ENCODE measurements around the gene SH3BP5.

SH3BP5 gene

GRCh38 chr3:15347063-15347736 lies 14.8 kb upstream of the SH3BP5 start:
- no peak for DNase-seq

- DNase-seq: no peak
Measured at GRCh38 chr3:15346516-15346915, 14.1 kb upstream of the SH3BP5 start.

GRCh38 chr3:15345608-15346137 lies 13.3 kb upstream of the SH3BP5 start:
- DNase-seq: no peak

DNA sequence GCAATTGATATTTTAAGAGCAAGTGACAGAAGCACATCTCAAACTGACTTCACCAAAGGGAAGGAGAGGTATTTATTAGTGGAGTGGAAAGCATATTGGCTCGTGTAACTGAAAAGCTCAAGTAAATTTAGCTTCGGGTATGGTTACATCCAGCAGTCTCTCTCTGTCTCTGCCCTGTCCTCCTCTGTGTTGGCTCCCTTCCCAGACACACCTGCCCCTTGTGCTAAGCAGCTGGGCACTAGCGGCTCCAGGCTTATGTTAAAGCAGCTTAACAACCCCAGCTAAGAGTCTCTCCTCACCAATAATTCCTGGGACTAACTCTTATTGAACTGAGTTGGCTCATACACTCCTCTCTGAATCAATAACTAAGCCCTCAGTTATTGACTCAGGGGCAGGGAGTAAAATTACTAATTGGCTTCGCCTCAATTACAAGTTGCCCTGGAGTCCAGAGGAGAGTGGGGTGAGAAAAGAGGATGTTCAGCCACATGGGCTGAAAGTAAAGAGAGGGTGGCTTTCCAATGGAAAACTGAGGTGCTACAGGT lies 12.8 kb upstream of the SH3BP5 start:
- no peak for DNase-seq

DNA sequence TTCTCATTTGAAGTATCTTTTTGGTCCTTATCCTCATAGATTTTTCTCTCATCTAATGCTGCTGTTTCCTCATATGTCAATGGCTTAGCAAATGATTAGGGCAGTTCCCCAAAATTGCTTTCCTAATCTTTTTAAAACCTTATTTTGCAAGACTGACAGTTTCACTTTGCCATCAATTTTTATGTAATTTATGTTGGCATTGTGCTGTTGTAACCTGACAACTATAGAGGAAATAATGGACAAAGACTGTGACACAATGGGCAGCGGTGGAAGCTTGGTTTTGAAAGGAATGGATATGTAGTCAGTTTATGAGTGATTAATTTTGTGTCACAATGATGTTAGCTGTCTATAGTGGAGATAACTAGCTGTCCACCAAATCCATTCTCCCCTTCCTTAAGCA lies 10.6 kb upstream of the SH3BP5 start:
- DNase-seq: no peak

GRCh38 chr3:15342246-15342645 lies 9.9 kb upstream of the SH3BP5 start:
- no peak for DNase-seq

GRCh38 chr3:15341030-15341726 lies 8.8 kb upstream of the SH3BP5 start:
- DNase-seq: no peak

DNA sequence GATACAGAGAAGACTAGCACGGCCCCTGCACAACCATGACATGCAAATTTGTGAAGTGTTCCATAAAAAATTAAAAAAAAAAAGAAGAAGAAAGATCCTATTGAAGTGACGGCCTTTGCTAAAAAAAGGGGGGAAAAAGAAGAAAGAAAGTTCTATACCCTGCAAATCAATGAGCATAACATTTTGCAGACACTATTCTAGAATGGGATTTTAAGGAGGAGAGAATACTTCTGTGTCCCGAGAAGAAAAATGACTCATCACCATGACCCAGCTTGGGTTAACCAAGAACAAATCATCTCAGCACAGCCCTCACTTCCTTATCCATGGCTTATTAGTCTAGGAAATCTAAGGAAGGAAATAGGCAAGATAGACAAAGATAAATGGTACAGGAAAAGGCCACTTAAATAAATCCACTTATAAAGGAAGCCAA lies 7.4 kb upstream of the SH3BP5 start:
- DNase-seq: no peak

DNA sequence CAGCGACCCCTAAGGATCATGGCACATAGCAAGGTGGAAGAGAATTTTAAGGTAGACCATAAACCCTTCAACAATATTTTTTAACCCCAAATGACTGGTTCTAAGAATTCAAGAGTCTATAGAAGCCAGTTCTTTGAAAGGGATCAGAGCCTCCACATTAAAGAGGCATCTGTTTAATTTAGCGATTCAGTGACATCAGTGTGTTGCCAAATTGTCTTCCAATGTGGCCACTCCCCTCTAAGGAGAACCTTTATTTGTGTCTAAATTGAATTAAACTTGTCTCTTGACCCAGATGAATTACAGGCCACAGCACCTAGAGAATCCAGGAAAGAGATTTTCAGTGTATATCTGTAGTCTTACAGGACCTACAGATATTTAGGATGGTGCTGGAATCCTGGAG lies 6.6 kb upstream of the SH3BP5 start:
- DNase-seq: no peak

GRCh38 chr3:15337963-15338362 lies 5.6 kb upstream of the SH3BP5 start:
- DNase-seq: no peak

DNA sequence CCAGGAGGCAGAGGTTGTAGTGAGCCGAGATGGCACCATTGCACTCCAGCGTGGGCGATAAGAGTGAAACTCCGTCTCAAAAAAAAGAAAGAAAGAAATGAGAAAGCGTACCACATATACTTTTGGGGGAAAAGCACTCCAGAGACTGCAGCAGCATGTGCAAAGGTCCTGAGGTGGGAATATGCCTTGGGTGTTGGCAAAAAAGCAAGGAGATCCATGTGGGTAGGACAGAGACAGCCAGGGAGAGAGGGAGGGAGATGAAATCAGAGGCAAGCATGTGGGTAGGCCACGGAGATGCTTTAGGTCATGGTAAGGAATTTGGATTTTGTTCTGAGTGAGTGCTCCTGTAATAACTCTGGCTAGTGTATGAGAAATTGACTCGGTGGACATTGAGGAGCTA lies 3.7 kb upstream of the SH3BP5 start:
- no peak for DNase-seq

DNA sequence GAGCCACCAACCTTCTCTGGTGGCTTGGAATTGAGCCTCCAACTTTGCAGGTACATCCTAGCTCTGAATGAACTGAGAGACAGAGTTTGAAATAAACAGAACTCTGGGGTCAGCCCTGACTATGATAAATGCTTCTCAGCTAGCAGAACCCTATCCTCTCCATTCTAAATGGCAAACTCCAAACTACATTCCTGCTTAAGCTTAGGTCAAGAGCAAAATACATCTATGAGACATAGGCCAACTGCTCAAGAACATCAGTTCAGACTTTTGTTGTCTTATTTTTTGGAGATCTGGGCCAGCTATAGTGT lies 1.5 kb upstream of the SH3BP5 start:
- DNase-seq: no peak

DNA sequence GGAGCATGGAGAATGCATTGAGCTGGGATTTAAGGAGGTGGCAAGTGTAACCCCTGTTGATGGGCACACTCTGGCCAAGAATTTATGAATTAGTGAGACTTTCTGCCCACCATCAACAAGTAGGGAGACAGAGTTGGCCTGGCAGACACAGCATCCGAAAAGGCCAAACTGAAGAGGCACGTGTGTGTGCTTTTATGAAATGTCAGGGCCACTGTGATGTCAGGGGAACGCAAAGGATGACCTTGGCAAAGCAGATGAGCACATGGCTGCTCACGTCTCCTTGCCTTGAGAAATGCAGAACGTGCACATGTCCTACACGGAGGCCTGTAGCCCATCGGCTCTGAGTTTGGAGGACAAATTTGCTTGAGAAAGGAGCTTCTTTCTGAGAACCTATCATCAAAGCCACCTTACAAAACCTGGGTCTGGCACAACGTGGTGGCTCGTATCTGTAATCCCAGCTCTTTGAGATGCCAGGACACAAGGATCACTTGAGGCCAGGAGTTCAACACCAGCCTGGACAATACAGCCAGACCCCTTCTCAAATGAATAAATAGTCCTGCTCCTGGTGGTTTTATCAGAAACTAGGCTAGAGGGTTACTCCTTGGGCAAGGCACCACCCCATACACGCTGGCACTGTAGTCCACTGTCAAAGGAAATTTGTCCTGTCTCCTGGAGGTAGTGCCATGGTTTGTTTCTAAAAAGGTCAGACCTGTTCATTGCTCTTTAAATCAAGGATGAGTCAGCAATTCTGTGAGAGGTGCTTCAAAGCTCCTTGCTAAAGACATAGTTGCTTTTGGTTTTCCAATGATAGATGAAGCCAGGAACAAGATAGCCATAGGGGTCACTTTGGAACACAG lies 941 bp upstream of the SH3BP5 start:
- no peak for DNase-seq

DNA sequence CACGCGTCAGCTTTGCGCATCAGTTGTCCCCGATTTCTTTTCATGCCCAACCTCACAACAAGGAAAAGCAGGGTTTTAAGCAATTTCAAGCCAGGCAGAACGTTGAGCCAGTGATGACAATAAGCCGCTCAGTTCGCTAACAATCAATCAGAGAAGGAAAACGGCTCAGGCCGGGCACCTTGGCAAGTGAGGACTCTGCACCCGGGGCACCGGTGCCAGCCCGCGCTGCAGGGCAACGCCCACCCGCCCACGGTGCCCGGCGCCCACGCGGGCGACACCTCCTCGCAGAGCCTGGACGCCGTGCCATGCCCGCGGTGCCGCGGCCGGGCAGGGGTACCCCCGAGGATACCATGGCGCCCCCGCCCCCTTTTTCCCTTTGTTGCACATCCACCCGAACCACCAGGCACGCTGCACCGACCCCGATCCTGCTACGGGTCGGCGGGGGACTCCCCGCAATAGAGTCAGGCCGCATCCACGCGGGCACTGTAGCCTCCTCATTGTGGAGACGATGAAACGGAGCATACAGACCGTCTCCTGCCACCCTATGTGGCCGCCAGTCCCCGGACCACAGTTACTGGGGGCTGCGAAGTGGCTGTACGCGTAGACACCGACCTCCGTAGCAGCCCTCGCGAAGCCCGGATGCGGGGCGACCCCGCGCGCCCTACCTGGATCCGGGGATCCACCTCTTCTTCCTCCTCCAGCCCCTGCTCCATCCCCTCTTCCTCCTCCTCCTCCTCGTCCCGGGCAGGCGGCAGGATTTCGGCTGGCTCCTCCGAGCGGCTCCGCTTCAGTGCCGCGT lies 581 bp downstream of the SH3BP5 start:
- DNase-seq: peak; percentile 46

GRCh38 chr3:15331072-15331605 lies 1.2 kb downstream of the SH3BP5 start:
- DNase-seq: no peak

- DNase-seq: peak; percentile 83
Measured at GRCh38 chr3:15330031-15330596, 2.3 kb downstream of the SH3BP5 start.

- no peak for DNase-seq
Measured at GRCh38 chr3:15329046-15330005, 3.1 kb downstream of the SH3BP5 start.

GRCh38 chr3:15327941-15328340 lies 4.4 kb downstream of the SH3BP5 start:
- peak; percentile 69 for DNase-seq

- no peak for DNase-seq
Measured at GRCh38 chr3:15326673-15327072, 5.7 kb downstream of the SH3BP5 start.

- no peak for DNase-seq
Measured at GRCh38 chr3:15326037-15326436, 6.3 kb downstream of the SH3BP5 start.

DNA sequence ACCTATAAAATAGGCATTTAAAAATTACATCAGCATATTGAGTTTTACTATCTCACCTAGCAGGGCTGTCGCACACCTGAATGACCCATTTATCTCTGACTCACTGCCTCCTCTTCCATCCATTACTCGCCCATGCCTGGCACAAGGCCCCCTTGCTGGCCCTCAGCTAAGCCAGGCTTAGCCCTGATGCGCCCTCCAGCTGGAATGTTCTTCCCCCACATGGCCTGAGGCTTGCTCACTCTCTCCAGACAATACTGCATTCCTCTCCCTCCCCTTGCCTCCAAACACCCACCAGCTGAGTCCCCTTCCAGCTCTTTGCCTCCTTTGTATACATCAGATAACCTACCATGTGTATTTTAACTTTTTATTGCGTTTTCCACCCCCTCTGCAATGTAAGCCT lies 7.2 kb downstream of the SH3BP5 start:
- DNase-seq: peak; percentile 42

Data from left hindlimb (tissue), 1 donor.